GM15510 (cell line): Measurements from ENCODE around the gene ERCC2.

Experiments used
- POLR2A ChIP-seq: IDR thresholded peaks from 3 replicates; pipeline ENCODE4 v1.6.1; 2011; ENCODE audit warnings: borderline replicate concordance; ENCODE audit not compliant: insufficient read length; ENCODE audit errors: extremely low read depth

The ERCC2 gene

DNA sequence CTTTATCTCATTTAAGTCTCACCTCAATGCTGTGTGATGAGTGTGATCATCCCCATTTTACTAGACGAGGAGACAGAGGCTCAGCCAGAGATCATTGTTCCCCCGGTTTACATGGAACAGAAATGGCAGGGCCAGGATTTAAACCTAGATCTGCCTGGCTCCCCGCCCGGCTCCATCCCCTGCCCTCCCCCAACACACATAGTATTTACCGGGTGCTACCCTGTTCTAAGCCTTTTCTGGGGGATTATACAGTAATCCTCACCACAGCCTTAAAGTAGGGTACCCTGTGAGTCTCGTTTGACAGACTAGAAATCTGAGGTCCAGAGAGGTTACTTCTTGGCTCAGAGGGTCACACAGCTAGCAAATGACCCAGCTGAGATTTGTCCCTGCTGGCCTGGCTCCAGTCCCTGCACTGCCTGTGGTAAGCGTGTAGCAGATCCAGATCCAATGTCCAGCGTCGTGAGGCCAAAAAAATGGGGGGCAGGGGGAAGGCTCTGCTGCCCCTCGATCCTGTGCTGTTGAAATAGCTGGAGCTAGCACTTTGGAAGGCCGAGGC is 33.6 kb downstream of the ERCC2 start:
- TF ChIP-seq POLR2A, result no peak

DNA sequence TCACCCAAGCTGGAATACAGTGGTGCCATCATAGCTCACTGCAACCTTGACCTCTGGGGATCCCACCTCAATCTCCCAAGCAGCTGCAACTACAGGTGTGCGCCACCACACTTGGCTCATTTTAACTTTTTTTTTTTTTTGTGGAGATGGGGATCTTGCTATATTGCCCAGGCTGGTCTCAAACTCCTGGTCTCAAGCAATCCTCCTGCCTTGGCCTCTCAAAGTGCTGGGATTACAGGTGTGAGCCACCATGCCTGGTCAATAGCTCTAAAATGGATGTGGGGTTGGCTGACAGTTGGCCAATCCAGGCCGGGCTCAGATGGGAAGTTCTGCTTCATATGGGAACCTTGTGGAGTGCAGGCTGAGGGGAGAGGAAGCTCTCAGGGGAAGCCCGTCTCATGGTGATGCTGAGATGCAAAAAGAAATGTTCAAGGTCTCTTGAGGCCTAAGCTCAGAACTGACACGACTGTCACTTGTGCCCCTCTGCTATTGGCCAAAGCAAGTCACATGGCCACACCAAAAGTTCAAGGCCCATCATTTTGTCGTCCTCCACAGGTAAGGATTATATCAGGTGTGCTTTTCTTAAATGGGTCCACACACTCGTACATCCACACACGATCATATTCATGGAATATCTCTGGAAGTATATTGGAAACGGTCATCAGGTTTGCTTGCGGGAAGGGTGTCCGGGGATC is 36.6 kb downstream of the ERCC2 start:
- TF ChIP-seq POLR2A, result no peak

DNA sequence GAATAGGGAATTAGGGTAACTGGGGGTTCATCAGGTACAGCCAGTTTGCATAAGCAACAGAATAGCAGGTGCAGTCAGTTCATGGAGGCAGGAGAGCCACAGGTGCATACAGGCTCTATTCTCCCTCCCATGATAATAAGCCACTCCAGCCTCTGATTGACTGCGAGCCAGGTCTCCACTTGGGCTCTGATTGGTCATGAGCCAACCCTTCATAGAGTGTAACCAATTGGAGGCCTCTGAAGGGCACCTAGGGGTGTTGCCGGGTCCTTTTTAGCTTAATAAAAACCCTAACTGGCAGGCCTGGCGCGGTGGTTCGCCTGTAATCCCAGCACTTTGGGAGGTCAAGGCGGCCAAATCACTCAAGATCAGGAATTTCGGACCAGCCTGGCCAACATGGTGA is 39.0 kb downstream of the ERCC2 start:
- TF ChIP-seq POLR2A, result no peak

DNA sequence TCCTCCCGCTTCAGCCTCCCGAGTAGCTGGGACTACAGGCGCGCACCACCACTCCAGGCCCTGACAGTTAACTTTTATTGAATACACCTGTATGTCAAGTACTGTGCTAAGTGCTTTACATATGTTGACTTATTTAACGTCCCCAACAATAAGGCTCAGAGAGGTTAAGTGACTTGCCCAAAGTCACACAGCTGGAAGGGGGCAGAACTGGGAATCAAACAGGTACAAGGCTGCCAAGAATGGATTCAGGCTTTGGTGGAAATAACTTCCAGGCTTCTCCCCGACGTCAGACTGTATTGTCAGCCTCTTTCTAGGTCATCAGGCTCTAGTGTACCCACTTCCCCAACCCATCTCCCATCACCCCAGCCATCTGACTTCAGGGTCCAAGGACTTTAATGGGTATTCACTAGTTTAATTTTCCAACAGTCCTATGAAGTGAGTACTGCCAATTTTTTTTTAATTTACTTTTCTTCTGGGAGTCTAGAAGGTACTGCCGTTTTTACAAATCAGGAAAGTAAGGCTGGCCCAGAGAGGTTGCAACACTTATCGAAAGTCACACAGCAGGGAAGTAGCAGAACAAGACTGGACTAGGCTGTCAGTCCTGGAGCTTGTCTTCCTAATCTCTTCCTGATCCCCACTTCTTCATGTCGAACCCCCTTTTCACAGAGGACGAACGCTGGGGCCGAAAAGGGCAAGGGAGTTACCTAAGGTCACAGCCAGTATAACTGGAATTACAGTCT is 42.8 kb downstream of the ERCC2 start:
- no peak for TF ChIP-seq POLR2A

DNA sequence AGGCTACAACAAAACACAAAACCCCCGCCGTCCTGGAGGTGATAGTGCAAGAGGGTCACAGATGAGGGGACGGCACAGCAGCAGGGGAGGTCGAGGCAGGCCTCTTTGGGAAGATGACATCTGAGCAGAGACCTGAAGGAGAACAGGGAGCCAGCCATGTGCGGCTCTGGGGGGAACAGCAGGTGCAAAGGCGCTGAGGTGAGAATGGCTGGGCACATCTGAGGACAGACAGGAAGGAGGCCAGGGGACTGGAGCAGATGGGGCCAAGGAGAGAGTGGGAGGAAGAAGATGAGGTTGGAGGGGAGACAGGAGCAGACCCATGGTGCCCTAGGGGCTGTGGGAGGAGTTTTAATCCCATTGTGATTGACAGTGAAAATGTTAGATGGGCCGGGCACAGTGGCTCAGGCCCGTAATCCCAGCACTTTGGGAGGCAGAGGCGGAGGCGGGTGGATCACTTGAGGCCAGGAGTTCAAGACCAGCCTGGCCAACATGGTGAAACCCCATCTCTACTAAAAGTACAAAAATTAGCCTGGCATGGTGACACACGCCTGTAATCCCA is 45.9 kb downstream of the ERCC2 start:
- no peak for TF ChIP-seq POLR2A

DNA sequence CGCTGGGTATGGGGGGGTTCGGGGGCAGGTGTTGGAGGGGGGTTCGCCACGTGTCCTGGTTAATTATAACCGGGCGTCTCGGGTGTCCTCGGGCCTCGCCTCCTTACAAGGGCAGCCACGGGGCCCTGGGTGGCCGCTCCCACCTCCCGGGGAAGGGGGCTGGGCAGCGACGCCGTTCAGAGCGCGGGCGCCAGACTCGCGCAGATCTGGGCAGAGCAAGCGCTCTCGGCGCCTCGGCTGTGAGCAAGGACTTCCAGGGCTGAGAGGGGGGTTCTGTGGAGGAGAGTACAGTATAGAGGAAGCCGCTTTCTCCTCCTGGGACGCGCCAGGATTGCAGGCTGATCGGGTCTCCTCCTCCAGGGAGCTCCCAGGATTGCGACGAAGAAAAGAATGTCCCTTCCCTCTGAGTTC is 46.7 kb downstream of the ERCC2 start:
- TF ChIP-seq POLR2A, result no peak

DNA sequence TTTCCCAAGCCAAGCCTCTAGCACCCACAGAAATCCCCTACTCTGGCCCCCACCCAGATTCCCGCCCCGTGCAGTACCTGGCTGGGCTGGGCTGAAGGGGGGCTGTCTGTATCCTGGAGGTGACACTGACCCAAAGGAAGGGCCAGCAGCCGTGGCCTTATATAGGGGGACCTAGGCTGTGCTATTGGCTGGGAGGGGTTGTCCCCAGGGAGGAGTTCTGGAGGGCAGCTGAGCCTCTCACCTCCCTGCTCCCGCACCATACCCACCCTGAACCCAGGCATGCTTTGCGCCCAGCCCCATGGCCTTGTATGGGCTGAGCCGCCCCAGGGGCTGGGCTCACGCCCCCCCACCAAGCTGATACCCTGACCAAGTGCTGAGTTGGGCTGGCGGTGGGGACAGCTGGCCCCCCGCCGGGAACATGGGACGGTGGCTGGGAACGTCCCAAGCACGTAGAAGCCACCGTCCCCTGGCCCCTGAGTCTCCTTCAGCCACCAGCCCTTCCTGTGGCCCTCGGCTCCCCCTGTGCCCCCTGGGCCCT is 47.6 kb downstream of the ERCC2 start, which contains the start of gene CKM:
CKM (minus strand) TSS at position 132 of the 538 bp plus-strand sequence. CDS start 3,162 bp downstream, outside the sequence.
- TF ChIP-seq POLR2A, result no peak

DNA sequence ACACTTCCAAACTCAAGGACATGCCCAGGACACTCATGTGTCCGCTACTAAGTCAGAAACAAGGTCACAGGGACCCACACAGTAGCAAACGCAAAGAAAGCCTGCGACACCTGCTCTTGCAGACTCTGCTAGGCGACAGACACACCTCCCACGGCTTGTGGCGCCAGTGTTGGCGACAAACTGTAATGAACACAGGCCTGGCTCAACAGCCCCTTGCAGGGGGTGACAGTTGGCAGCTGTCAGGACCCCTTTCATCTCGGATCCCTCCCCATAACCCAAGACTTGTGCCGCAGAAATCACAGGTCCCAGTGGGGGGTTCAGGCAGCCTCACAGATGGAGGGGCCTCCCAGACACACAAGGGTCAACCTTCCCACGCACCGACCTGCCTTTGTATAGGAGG is 48.1 kb downstream of the ERCC2 start:
- no peak for TF ChIP-seq POLR2A

DNA sequence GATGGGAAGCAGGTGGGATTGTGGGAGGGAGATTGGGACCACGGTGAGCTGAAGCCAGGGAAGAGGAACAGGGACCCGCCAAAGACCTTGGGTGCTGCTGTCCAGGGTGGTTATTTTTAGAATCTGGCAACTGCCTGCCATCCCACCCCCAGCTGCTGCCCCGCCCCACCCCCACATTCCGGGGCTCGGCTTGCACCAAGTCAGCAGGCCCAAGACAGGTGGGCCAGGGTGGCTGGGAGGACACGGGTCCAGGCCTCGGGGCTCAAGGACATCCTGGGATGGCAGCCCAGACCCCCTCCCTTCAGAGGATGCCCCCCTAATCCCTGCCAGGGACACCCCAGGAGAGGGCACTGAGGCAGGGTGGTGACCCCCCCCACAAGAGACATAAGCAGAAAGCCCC is 48.5 kb downstream of the ERCC2 start:
- TF ChIP-seq POLR2A, result no peak

DNA sequence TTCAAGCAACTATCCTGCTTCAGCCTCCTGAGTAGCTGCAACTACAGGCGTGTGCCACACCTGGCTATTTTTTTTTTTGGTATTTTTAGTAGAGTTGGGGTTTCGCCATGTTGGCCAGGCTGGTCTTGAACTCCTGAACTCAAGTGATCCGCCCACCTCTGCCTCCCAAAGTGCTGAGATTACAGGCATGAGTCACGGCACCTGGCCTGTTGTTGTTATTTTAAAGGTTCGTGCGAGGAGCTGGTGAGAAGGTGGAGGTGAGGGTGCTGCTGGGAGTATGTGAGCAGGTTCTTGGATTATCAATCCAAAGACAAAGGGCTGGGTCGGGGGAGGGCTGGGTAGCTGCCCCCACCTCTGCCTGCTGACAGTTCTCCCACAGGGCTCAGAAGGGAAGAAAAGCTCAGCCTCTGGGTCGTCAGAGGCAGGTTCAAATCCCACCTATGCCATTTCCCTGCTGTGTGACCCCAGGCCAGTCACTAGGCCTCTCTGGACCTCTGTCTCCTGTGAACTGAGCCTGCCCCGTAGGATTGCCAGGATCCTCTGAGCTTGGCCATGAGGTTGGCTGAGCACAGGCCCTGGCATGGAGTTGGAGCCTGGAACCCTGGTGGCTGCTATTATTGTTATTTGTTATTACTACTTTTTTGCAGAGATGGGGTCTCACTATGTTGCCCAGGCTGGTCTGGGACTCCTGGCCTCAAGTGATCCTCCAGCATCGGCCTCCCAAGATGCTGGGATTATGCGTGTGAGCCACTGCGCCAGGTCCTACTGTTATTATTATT is 49.2 kb downstream of the ERCC2 start:
- TF ChIP-seq POLR2A, result no peak

DNA sequence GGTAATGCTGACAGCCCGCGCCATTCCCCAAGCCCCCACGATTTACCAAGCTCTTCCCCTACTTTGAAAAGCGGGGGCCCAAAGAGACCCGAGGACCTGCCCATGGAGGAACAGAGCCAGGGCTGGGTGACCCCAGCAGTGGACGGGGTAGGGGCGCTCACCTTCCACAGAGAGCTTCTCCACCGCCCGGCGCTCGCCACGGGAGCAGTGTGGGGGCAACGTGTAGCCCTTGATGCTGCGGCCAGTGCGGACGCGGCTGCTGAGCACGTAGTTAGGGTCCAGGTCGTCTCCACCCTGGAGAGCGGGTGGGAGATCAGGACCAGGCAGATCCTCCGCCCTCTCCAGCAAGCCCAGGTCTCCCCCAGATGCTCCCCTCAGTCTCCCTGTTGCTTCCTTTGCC is 55.1 kb downstream of the ERCC2 start:
- TF ChIP-seq POLR2A, result no peak

DNA sequence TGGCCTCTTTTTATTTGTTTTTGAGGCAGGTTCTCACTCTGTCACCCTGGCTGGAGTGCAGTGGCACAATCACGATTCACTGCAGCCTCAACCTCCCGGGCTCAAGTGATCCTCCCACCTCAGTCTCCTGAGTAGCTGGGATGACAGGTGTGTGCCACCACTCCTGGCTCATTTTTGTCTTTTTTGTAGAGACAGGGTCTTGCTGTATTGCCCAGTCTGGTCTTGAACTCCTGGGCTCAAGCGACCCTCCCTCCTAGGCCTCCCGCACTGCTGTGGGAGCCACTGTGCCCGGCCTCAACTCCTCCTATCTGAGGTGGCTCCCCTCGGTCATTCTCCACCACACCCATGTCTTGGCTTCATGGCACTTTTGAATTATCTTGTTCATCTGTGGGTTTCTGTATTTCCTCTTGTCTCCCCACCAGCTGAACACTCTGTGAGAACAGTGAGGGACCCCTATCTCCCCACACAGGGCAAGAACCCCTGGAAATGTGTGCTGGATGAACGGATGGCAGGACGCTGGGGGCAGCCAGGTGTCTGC is 55.6 kb downstream of the ERCC2 start:
- no peak for TF ChIP-seq POLR2A

DNA sequence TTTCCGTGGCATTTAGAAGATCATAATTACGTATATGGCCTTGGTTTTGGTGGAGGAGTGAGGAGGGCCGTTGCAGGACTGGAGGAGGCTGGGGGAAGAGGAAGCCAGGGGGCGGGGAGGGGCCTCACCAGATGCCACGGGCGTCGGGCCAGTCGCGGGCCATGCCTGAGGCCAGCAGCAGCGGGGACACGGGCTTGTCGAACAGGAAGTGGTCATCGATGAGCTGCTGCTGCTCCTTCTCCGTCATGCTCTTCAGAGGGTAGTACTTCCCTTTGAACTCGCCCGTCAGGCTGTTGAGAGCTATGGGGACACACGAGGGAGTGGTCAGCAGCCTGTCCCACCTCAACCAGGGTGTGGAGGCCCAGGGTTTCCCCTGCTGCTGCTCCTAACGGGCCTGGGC is 58.8 kb downstream of the ERCC2 start:
- no peak for TF ChIP-seq POLR2A

DNA sequence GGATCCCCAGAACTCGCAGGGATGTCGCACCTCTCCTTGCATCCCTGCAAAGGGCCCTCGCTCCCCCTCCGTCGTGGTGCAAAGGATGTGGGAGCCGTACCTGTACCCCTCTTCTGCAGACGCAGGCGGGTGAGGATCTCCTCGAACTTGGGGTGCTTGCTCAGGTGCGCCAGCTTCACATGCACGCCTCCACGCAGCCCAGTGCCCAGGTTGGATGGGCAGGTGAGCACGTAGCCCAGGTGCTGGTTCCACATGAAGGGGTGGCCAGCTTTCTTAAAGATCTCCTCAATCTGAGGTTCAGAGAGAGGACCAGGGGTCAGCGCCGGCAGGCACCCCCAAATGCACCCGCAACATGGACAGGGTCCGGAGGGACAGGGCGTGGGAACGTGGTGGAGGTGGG is 63.0 kb downstream of the ERCC2 start:
- TF ChIP-seq POLR2A, result no peak
